GM12801 (cell line): ENCODE data around the gene PXDN.

ENCODE experiments used
- CTCF ChIP-seq: IDR thresholded peaks from one replicate; pipeline ENCODE4 v1.5.1; 2011; ENCODE audit warnings: control low read depth; ENCODE audit not compliant: insufficient read length; ENCODE audit errors: extremely low read depth

PXDN gene

GRCh38 chr2:1731963-1732768 is 12.1 kb downstream of the PXDN start:
- TF ChIP-seq CTCF: no peak

DNA sequence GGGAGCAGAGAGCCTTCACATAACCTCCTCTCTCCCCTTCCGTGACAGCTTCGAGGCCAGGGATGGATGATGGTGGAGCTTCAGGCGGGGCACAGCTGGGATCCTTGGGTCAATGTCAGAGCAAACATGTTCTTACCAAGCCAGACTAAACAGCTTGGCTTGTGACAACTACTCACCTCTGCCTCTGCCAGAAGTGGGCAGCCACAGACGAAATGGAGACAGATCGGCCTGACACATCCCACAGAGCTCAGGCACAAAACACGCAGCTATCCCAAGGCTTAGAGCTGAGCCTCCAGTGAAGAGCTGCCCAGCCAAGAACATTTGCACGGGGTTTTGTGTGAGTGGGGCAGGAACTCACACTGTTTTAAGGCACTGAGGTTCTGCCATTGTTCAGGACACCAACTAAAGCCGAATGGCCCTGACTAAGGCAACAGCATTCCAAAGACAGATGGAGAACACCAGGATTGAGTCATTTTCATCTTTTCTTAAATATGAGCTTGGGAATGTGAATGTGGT is 12.8 kb downstream of the PXDN start:
- TF ChIP-seq CTCF: no peak

DNA sequence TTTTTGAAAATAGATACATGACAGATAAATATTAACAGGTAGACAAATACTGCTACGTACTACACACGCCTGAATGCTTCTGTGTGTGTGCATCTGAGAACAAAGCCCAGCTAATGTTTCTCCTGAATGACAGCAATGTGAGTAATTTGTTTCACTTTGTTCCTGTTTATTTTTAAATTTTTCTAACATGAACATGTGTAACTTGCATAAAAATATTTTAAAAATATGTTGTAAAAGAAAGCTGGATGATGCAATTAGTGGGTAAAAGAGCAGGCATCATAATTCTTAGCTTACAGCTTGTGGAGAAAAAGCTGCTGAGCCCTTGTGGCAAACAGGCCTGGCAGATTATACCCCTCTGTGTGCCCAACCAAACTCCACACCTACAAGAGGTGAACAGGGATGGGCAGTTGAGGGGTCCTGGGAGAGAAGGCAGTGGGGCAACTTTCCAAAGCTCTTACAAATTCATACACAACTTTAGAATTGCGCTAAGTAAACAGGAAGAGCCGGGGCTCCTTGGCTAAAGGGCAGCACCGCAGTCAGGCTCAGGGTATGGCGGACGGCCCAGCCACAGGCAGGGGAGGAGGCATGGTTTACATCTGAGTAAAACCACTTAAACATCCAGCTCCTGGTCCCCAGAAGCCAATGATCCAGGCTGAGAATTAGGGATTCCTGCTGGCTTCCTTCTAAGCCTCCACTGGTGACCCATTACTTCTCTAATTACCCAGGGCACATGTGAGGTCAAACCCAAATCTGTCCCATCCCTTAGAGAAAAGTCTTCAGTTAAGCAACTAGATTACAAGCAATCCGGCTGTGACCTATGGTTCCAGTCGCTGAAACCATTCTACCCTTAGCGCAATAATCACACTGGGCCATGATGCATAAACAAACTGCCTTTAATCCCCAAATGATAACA is 14.0 kb downstream of the PXDN start:
- no peak for TF ChIP-seq CTCF

DNA sequence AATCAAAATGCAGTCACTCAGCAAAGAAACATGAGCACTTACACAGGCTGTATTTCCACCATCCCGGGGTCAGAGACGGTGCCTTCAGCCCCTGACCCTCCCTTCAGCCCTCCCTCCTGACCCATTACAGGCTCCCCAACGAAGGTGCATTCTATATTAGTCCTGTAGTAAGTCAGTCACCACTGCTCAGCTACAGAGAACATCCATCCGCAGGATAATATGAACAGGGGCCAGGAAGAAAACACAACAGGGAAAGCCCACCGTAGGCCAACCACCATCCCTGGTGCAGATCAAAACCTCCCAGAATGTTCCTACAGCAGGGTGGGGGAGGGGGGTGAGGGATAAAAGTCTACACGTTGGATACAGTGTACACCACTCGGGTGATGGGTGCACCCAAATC is 15.1 kb downstream of the PXDN start:
- TF ChIP-seq CTCF: no peak

- no peak for TF ChIP-seq CTCF
Observed at GRCh38 chr2:1728821-1729220, 15.5 kb downstream of the PXDN start.

- no peak for TF ChIP-seq CTCF
Observed at GRCh38 chr2:1727796-1728474, 16.4 kb downstream of the PXDN start.
